Left cardiac atrium (tissue), 4 donors: Measurements from ENCODE around the gene EGFL8. TPM values are rescaled to one million over a fixed set of nuclear protein-coding genes. Genes with fewer than 3 reads are reported as not detected.
"Not testable (repeated sequence)": the region's sequence is repeated elsewhere in the genome, so short reads cannot be mapped to it uniquely, and the experiment has no call there.

Experiments used
- ATAC-seq, 2 donors: fragments of 200-7000 bp; cut with Tn5 transposase; one replicate each; pipeline ENCODE4 v1.9.1; 2020; ENCODE audit warnings: mild to moderate bottlenecking in 2 of 2, moderate library complexity in 2 of 2
- DNase-seq: peaks from one replicate; pipeline ENCODE4 v3.0.0-alpha.2; 2020
- intact Hi-C, 2 donors: fragments of 100-400 bp; cut with DNase I; formaldehyde crosslinking; loops; one replicate each; pipeline versions ENCODE4 v1.14.1 to v1.15.1; 2022 to 2023
- total RNA-seq, 2 donors: library from RNA; stranded (reverse); fragmentation: NEBNext Ultra II Directional; extraction: Animal tissue kit (Norgen Biotek cat#: 25700); gene quantifications; one replicate each; pipeline ENCODE4 v1.2.1, GENCODE V29; 2021
- donor health status: DM: no; HTN: yes; CAD: no.
- donor health status: DM: no; HTN: yes; CAD: no; lungs with severe emphysema.
- donor health status: DM: yes; HTN: yes; CAD: no.
- donor health status: Dilated cardiomyopathy.

EGFL8 gene
- total RNA-seq, 2 donors from 2014 or later, result 7.1 to 8.7 TPM

DNA sequence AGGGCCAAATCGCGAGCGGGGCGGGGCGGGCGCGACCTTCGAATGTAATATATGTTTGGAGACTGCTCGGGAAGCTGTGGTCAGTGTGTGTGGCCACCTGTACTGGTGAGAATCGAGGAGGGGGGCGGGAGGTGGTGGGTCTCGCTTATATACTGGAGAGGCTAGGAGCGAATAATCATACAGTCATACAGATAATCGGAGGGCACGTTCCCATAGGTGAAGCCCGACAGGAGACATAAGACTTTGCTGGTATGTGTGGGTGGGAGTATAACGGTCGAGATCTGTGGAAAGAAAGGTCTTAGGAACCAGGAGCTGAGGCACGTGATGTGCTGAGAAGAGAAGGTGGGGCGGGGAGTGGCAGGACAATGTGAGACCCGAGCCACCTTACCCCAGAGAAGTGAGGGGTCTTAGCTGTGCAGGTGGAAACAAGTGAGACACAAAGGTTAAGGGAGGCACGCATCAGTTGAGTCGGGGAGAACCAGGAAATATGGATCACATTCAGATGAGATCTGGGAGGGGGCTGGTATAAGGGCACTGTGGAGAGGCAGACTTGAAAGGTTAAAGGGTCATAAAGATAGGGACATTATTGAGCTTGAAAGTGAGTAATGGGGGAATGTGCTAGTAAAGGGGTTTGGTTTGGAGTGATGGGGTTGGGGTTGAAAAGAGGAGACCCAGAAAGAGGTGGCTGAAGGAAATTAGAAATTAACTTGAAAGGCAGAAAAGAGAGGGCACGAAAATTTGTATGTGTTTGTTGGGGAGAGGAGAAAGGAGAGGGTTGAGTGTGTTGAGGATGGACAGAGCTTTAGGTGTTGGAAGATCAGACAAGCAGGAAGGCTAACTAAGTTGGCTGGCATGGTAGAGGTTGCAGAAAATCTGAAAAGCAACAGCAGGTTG lies 14.4 kb downstream of the EGFL8 start:
- no peak for ATAC-seq
- intact Hi-C loops, result no loop called here
- DNase-seq, result no peak

DNA sequence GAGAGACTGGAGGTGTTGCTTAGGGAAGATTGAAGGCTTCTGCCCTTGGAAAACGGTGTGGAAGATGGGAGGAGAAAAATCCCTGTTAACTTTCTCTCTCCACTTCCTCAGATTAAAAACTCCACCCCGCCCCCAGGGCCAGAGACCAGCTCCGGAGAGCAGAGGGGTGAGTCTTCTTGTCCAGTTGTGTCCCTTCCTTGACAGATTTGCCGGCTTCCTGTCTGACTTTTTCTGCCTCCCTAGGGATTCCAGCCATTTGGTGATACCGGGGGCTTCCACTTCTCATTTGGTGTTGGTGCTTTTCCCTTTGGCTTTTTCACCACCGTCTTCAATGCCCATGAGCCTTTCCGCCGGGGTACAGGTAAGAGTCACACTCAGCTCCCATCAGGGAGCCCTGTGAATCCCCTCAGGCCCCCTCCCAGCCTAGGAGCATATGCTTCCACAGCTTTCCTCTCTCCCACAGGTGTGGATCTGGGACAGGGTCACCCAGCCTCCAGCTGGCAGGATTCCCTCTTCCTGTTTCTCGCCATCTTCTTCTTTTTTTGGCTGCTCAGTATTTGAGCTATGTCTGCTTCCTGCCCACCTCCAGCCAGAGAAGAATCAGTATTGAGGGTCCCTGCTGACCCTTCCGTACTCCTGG lies 15.5 kb downstream of the EGFL8 start:
- DNase-seq, result no peak

DNA sequence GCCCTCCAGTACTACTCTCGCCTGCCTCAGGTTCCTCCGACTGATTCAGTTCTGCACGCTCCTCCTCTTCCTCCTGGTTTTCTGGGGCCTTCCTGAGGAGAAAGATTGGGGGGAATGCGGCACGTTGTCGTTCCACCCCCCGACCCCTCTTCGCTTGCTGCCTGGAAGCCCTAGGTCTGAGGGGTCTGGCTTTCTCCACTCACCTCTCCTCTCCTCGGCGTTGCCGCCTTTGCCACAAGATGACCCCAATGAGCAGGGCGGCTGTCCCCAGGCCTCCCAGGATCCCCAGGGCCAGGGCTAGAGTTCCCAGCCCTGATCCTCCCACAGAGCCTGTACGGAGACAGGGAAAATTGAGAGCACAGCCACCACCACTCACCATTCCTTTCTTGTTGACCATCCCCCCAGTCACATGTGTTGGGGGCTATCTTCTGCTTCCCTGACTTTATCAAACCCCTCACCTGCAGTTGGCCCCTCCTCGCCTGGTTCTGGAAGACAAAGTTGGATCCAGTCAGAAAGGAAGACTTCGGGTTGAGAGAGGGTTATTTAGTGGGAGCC lies 16.8 kb downstream of the EGFL8 start:
- no peak for DNase-seq
- ATAC-seq, result no peak
- intact Hi-C loops, result no loop called here

More for the DNA sequence above, 15.5 kb downstream of the EGFL8 start:
- ATAC-seq, result no peak
- intact Hi-C loops, result no loop called here

DNA sequence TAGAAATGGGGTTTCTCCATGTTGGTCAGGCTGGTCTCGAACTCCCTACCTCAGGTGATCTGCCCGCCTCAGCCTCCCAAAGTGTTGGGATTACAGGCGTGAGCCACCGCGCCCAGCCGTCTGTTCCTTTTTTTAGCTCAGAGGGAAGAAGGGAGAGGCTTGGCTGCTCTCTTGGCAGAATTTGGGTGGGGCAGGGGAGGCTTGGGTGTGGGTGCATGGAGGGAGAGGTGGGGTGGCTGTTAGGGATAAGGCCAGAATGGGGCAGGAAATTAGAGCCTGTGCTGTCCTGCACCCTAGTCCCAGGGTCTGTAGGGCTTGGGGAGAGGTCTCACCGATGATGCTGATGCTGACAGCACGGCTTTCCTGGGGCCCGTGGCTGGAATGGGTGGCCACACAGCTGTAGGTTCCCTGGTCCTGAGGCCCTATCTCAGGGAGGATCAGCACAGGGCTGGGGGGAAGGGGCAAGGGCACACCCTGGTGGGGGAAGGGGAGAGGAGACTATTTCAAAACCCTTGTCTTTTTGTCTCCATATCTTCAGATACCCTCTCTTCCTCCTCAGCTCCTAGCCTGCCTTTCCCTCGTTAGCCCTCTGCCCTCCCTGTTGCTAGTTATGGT lies 17.6 kb downstream of the EGFL8 start:
- intact Hi-C loops, result no loop called here
- no peak for ATAC-seq
- DNase-seq, result no peak

DNA sequence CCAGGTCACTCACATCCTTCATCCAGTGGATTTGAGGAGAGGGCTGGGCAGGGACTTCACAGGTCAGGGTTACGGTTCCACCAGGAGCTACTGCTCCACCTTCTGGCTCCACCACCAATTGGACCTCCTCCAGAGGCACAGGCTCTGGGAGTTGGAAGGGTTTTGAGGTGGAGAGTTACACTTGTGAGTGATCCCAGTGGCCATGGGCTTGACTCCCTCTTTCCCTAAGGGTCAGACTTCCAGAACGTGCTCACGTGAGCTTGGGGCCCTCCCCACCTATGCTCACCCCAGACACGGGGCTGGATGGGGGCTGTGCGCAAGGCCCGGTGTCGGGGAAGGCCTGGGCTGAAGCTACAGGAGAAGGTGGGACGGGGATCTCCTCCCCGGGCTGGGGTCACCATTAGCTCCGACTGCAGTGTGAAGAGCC lies 18.2 kb downstream of the EGFL8 start:
- DNase-seq (no peak), ATAC-seq (no peak)

DNA sequence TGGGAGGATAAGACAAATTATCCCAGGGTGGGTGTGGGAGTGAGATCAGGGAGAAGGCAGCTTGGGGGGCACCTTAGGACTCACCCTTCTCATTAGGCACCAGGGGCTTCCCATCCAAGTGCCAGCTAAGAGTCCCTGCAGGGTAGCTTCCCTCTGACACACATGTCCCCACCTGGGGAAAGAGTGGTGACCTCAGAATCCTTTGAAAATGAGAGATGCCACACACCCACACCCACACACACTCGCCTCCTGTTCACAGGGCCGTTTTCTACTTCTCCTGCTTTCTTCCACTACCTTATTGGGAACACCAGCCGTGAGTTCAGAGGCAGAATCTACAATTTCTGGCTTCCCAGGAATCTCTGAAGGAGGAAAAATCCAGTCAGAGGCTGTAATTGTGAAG lies 18.6 kb downstream of the EGFL8 start:
- DNase-seq (no peak), ATAC-seq (no peak)
- intact Hi-C loops, result no loop called here

More for the DNA sequence above, 18.2 kb downstream of the EGFL8 start:
- intact Hi-C loops, result no loop called here

DNA sequence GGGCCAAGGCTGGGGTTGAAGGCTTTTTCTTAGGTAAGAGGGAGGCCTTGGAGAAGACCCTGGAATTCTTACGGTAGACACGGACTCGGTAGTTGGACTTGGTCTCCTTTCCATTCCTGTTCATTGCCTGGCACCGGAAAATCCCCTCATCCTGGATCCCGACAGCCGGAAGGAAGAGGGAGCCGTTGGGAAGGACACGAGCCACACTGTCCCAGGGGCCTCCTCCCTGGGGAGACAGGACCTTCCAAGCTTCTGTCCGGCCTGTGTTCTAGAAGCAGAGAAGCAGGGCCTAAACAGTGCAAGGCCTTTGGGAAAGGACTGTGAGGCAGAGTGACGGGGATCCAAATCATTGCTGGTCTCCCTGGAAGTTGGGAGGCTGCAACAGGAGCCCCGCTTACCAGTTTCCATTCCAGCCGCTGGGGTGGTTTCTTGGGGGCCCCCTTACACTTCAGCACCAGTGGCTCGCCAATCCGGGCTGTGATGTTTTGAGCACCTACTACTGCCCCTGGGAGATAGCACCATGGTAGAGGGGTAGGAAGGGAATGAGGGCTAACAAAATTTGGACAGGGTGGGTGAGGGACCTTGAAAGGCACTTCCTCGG lies 19.2 kb downstream of the EGFL8 start:
- ATAC-seq (no peak), DNase-seq (no peak)
- intact Hi-C loops, result no loop called here

DNA sequence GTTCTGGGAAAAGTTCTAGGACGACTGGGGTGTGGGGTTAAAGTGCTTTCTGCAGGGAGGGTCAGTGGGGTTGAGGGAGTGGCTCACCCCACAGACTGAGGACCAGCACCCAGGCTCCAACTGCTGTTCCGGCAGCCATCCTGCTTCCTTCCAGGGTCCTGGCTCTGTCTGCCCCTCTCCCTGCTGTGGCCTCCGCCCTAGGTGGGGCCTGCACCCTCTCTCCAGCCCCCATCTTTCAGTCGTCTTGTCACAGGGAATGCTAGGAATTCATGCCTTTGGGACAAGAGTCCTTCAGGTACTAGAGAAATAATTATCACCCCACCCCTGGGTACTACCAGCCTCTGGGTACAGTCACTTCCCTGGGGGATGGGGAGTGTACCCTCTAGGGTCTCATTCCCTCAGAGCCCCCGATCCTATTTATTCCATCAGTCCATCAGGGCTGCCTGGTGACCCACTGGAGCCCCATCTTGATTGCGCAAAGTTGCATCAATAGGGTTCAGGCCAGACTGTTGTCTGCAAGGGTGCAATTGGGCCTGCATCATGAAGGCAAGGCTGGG lies 19.8 kb downstream of the EGFL8 start, which contains the start of gene AGER:
TSS of gene AGER (minus strand) at position 170 of the 557 bp plus-strand sequence. CDS start at position 139, 31 bp downstream.
- intact Hi-C loops, result no loop called here
- DNase-seq (no peak), ATAC-seq (no peak)

DNA sequence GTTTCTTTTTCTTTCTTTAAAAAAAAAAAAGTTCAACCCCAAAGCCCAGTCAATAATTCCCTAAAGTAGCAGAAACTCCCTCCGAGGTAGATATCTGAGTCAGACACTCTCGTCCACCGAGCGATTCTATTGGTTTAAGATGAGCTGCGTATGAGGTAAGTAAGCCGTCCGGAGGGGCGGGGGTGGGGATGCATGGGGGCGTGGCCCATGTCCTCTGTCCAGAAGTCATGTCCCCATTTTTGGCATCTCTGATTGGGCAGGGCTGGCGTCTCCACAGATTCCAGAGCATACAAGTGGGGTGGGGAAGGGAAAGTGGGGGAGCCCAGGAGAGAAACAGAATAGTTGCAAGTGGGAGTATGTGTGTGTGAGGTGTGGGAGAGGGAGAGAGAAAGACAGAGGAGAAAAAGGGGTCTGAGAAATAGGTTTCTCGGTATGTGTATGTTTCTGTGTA lies 21.3 kb downstream of the EGFL8 start:
- DNase-seq, result peak; percentile 90
- intact Hi-C loops, result not testable (repeated sequence)
- peak; percentile 59 to 68 for ATAC-seq

DNA sequence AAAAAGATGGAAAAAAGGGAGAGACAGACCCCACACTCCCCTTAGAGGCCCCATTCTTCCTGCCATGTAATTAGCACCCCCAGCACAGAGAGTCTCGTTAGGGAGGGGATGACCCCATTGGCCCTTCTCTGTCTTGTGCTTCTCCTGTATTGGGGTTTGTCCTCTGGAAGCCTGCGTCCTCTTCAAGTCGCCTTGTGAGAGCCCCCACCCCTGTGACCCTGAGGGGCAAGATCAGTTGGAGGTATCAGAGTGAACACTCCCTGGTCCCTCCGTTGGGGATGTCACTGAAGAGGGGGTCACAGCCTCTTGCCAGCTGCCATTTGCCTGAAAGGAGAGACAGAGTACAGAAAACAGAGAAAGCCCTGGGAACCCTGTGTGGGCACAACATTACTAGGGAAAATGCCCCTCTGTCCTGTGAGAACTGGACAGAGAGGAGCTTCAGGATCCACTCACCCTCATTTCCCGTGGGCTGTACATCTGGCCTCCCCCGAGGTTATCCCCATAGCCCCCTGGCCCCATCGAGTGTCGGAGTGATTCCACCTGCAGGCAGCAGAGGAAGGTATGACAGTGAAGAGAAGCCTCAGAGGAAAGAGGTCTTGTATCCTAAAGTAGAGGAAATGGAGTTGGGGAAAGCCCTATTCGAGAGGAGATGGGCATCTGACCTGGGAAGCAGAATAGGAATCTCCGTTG lies 21.9 kb downstream of the EGFL8 start:
- DNase-seq, intact Hi-C loops, ATAC-seq: not testable (repeated sequence)

DNA sequence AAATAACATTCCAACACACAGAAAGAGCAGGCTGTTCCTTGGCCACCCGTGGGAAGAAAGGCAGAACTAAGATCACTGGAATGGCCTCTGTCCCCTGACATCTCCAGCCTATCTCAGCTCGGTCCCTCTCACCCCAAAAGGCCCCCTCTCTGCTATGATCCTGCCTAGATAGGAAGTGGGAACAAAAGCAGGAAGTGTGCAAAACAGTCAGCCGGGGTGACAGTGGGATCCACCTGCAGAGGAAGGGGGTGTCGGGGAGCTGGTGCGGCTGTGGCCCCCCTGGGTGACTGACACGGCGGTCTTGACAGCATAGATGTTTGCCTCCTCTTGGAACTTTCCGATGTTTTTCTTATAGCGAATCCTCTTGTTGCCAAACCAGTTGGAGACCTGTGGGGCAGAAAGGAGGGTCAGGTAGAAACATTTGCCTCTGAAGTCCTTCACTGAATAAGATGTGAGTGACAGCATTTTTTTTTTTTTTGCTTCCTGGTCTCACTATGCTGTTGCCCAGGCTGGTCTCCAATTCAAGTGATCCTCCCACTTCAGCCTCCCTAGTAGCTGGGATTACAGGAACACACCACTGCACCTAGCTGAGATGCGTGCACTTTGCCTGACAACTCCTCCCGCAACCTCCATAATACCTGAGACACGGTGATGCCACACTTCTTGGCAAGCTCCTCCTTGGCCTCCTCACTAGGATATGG lies 22.8 kb downstream of the EGFL8 start:
- ATAC-seq, result no peak
- intact Hi-C loops, result no loop called here
- no peak for DNase-seq

DNA sequence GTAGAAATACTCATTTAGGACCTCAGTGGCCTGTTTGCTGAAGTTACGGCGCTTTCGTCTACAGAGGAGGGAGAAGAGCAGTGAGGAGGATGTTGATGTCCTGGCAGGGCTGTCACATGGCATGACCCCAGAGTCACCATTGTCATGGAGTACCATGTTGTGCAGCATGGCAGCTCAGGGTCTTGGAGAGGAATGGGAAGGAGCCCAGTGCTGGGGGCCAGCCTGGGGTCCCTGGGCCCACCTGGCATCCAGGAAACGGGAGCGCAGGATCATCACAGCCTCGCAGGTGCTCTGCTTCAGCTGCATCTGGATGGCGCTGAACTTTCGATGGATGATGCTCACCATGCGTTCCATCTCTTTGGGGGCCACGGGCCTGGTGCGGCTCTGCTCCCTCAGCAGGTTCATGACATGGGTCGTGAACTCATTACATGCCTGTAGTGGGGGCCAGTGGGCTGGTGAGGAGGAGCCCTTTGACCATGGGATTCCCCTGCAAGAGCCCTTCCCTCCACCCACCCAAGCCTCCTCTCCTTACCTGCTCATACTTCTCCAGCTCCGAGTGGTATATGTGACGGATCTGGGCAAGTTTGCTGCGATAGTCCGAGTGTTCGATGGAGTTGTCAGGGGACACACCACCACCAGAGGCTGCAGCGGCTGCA lies 23.5 kb downstream of the EGFL8 start:
- DNase-seq, ATAC-seq, intact Hi-C loops: not testable (repeated sequence)

DNA sequence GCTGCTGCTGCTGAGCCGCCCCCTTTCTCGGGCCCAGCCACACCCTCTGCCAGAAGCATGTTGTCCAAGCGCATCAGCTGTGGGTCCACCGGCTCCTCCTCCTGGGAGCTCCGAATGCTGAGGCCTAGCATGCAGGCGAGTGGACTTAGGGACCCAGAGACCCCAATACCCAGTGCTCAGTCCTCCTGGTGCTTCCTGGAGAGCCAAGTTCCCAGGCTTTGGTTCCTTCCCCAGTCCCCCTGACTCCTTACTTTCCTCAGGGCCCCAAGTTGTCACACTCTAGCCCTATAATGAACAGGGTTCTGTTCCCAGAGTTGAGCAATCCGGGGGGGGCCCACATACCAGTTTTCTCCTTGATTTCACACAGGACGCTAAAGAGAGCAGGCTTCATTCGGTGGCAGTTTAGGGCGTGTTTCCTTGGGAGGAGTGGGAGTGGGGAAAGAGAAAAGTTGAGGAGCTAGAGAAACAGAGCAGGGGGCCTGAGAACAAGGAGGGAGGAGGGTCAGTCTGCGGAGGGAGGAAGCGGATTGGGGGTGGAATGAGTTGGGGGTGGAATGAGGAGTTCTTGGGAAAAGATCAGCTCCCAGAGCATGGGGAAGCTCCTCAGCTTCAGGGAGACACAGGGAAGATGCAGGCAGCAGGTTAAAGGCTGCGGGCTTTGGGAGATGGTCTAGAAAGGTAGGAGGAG lies 24.1 kb downstream of the EGFL8 start:
- DNase-seq (no peak), ATAC-seq (no peak)
- intact Hi-C loops, result no loop called here

DNA sequence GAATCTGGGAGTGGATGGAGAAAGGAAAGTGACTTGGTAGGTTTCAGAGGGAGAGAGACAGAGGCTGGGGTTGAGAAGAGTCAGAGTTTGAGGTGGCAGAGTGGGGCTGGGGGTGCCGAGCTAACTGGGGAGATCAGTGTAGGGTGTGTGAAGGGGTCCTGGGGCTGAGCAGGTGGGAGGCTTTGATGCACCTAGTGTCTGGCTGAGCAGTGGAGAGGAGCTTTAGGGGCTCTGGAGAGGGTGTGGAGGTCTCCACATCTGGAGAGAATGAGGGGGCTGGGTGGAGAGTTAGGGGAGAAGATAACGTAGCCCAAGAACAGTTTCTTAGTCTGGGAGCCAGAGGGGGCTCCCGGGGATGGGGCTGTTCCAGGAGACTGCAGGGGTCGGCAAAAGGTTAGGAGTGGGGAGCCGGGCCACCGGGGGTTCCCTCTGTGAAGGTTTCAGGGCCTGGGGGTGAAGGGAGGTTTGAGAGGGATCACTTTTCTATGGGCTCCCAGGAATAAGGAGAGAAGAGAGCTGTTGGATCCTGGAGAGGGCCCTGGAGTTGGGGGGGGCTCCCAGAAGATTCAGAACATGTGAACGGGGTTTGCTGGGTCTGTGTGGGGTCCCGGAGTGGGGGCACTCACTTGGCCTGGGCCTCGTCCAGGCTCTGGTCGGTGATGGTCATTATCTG lies 24.8 kb downstream of the EGFL8 start:
- ATAC-seq, result peak; percentile 0 to 1
- no peak for DNase-seq
- intact Hi-C loops, result no loop called here

DNA sequence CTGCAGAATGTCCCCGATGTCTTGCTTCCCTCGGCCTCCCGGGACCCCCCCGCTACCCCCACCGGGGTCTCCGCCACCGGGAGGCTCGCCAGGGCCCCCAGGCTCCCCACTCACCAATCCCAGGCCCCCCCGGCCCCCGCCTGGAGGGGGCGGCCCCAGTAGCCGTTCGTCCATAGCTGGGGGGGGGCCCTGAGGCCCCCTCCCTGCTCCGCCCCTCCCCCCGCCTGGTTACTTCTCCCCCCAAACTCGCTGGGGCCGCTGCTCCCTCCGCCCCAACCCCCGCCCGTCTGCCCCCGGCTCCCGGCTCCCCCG lies 25.3 kb downstream of the EGFL8 start:
- intact Hi-C loops, result no loop called here
- peak; percentile 6 to 9 for ATAC-seq
- DNase-seq, result no peak
